Suprapubic skin (tissue), 4 donors: ENCODE measurements around the gene RPS6KA2. TPM values are rescaled to one million over a fixed set of nuclear protein-coding genes. Genes with fewer than 3 reads are reported as not detected.
"Not testable (repeated sequence)": the region's sequence is repeated elsewhere in the genome, so short reads cannot be mapped to it uniquely, and the experiment has no call there.

Experiments
- DNase-seq, 2 donors: peaks; one replicate each; pipeline ENCODE4 v3.0.0-alpha.2; 2019; ENCODE audit warnings: low spot score in 2 of 2
- H3K27ac ChIP-seq: fragments of 200-600 bp; sonication (generic); one replicate; pipeline ENCODE4 v1.5.1; 2019
- H3K27me3 ChIP-seq: fragments of 200-600 bp; sonication (generic); one replicate; pipeline ENCODE4 v1.5.1; 2019
- H3K36me3 ChIP-seq: fragments of 200-600 bp; sonication (generic); one replicate; pipeline ENCODE4 v1.5.1; 2019
- H3K4me1 ChIP-seq: fragments of 200-600 bp; sonication (generic); one replicate; pipeline ENCODE4 v1.5.1; 2019
- H3K4me3 ChIP-seq: fragments of 200-600 bp; sonication (generic); one replicate; pipeline ENCODE4 v1.5.1; 2019; ENCODE audit warnings: mild to moderate bottlenecking
- H3K9me3 ChIP-seq: fragments of 200-600 bp; sonication (generic); one replicate; pipeline ENCODE4 v1.5.1; 2019
- EP300 ChIP-seq: sonication (generic); formaldehyde crosslinking; IDR thresholded peaks from one replicate; pipeline ENCODE4 v1.6.1; 2017; ENCODE audit warnings: antibody characterized with exemption
- POLR2A ChIP-seq, 2 donors: fragments of 450-650 bp; IDR thresholded peaks; one replicate each; pipeline ENCODE4 v1.6.1; 2017; ENCODE audit warnings: antibody characterized with exemption in 2 of 2, mild to moderate bottlenecking in 2 of 2, moderate library complexity in 2 of 2
- POLR2AphosphoS5 ChIP-seq, 3 donors: sonication (generic); formaldehyde crosslinking; IDR thresholded peaks; one replicate each; pipeline ENCODE4 v1.6.1; 2017; ENCODE audit warnings: antibody characterized with exemption in 3 of 3
- WGBS: methylation state at CpG from one replicate; pipeline ENCODE4 v1.1.5; 2018; 5-methylcytosine and 5-hydroxymethylcytosine counted together
- total RNA-seq, 4 donors: library from RNA; depleted of rRNA; stranded (reverse); fragments of >200 nt; gene quantifications; one replicate each; pipeline ENCODE4 v1.1.0, GENCODE V29; 2016
- TF ChIP-seq, protein P1 (sequence below), 2 donors: fragments of 200-600 bp in 1 of 2; fragments of 450-650 bp in 1 of 2; sonication (generic) in 1 of 2; IDR thresholded peaks; one replicate each; pipeline ENCODE4 v1.5.1; 2016 to 2019; ENCODE audit warnings: antibody characterized with exemption in 2 of 2, mild to moderate bottlenecking in 1 of 2, moderate library complexity in 1 of 2

The RPS6KA2 gene
- total RNA-seq, 4 donors from 2014 or later, result 24.2 to 38.5 (median 32.3) TPM

DNA sequence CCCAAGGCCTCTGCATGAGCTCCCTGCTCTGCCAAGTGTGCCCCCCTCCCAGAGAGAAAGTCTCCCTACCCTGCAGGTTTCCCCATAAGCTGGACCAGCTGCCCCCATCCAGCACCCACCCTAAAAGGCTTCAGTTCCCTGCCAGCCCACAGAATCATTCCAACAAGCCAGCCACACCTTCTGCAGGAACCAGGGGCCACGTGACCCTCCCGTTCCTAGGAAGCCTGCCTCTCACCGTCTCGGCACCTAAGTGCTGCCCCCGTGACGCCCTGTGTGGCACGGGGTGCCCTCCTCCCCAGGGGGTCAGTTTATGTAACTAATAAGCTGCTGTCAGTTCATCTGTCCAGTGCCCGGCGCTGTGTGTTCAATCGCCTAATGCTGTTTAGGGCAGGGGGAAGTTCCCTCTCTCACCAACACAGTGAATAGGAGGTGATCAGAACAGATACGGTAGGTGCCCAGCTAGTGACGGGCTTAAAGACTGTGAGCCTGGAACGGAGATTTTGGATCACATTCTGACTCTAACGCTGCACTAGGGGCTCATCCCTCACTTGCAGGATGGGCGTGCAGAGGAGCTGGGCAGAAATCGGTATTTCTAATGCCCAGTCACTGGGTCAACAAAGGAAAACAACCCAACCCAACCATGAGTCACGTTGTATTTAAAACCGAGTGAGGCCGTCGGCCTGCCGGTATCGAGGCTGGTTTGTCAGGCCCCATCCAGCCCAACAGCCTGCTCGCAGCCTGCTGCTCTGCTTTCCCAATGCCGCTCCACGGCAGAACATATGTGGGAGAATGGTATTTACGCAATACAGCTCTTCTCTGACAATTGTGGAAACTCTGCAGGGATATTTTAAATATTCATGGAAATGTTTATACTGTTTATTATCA is 96.6 kb downstream of the RPS6KA2 start:
- Histone ChIP-seq H3K4me3 (no peak overlapping the region), H3K27ac (no peak overlapping the region), H3K36me3 (peaks cover 21% of the 10 kb centered on the region), H3K9me3 (no peaks in the 10 kb centered on the region), H3K4me1 (no peaks in the 10 kb centered on the region), H3K27me3 (no peaks in the 10 kb centered on the region)
- no peak for DNase-seq
- 94% methylated on average over 24 of the region's 26 CpGs for WGBS
- no peak for TF ChIP-seq POLR2AphosphoS5 (IDR thresholded peaks at IDR 0.05)
- no peak for TF ChIP-seq POLR2A (IDR thresholded peaks at IDR 0.05)
- TF ChIP-seq, protein P1, sequence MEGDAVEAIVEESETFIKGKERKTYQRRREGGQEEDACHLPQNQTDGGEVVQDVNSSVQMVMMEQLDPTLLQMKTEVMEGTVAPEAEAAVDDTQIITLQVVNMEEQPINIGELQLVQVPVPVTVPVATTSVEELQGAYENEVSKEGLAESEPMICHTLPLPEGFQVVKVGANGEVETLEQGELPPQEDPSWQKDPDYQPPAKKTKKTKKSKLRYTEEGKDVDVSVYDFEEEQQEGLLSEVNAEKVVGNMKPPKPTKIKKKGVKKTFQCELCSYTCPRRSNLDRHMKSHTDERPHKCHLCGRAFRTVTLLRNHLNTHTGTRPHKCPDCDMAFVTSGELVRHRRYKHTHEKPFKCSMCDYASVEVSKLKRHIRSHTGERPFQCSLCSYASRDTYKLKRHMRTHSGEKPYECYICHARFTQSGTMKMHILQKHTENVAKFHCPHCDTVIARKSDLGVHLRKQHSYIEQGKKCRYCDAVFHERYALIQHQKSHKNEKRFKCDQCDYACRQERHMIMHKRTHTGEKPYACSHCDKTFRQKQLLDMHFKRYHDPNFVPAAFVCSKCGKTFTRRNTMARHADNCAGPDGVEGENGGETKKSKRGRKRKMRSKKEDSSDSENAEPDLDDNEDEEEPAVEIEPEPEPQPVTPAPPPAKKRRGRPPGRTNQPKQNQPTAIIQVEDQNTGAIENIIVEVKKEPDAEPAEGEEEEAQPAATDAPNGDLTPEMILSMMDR (IDR thresholded peaks at IDR 0.05), result no peak

DNA sequence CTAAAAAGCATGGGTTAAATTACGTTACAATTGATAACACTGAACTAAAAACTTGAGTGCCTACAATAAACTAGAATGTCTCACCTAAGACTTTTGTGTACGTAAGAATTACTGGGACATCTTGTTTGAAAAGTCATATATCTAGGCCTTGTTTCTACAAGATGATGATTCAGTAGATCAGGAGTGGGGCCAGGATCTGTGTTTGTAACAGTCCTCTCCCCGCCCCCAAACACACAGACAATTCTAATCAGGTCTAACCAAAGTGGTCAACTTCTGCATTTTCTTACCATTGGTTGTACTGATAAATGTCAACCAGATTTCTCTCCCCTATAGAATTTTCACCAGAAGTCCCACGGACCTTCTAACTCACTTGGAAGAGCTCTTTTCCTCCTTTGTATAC is 97.5 kb downstream of the RPS6KA2 start:
- Histone ChIP-seq H3K36me3 (peaks cover 19% of the 10 kb centered on the region), H3K4me3 (no peak overlapping the region), H3K9me3 (no peaks in the 10 kb centered on the region)

DNA sequence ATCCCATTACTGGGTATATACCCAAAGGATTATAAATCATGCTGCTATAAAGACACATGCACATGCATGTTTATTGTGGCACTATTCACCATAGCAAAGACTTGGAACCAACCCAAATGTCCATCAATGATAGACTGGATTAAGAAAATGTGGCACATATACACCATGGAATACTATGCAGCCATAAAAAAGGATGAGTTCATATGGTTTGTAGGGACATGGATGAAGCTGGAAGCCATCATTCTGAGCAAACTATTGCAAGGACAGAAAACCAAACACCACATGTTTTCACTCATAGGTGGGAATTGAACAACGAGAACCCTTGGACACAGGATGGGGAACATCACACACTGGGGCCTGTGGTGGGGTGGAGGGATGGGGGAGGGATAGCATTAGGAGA is 98.0 kb downstream of the RPS6KA2 start:
- 91% methylated on average over 1 of the region's 1 CpG for WGBS
- not testable (repeated sequence) for DNase-seq, H3K9me3 ChIP-seq, H3K27me3 ChIP-seq, H3K4me3 ChIP-seq, H3K4me1 ChIP-seq, H3K27ac ChIP-seq
- peaks cover 22% of the 10 kb centered on the region for H3K36me3 ChIP-seq

More for the DNA sequence above, 97.5 kb downstream of the RPS6KA2 start:
- TF ChIP-seq POLR2AphosphoS5 (IDR thresholded peaks at IDR 0.05) (no peak), POLR2A (IDR thresholded peaks at IDR 0.05) (no peak), EP300 (no peak)
- TF ChIP-seq, protein P1 (IDR thresholded peaks at IDR 0.05), result no peak
- H3K27me3 ChIP-seq, result no peaks in the 10 kb centered on the region
- DNase-seq, result no peak
- H3K4me1 ChIP-seq, result no peaks in the 10 kb centered on the region
- H3K27ac ChIP-seq, result no peak overlapping the region
- WGBS, result 87% methylated on average over 4 of the region's 4 CpGs

DNA sequence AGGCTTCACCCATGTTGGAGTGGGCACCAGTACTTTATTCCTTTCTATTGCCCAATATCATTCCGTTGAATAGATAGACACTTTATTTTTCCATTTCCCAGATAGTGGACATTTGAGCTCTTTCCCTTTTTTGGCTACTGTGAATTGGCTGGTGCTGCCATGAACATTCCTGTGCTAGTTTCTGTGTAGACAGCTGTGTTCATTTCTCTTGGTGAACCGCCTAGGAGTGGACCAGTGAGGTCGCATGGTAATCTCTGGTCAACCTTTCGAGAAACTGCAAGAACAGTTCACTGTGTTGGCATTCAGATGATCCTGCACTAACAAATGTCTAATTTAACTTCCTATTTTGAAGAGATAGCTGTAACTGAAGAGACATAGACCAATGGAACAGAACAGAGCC is 99.2 kb downstream of the RPS6KA2 start:
- Histone ChIP-seq H3K27ac (no peak overlapping the region), H3K9me3 (no peaks in the 10 kb centered on the region), H3K36me3 (peaks cover 22% of the 10 kb centered on the region), H3K4me1 (no peaks in the 10 kb centered on the region), H3K27me3 (no peaks in the 10 kb centered on the region), H3K4me3 (no peak overlapping the region)
- 94% methylated on average over 4 of the region's 4 CpGs for WGBS
- TF ChIP-seq, protein P1 (IDR thresholded peaks at IDR 0.05), result no peak
- TF ChIP-seq POLR2AphosphoS5 (IDR thresholded peaks at IDR 0.05) (no peak), EP300 (no peak), POLR2A (IDR thresholded peaks at IDR 0.05) (no peak)
- no peak for DNase-seq

DNA sequence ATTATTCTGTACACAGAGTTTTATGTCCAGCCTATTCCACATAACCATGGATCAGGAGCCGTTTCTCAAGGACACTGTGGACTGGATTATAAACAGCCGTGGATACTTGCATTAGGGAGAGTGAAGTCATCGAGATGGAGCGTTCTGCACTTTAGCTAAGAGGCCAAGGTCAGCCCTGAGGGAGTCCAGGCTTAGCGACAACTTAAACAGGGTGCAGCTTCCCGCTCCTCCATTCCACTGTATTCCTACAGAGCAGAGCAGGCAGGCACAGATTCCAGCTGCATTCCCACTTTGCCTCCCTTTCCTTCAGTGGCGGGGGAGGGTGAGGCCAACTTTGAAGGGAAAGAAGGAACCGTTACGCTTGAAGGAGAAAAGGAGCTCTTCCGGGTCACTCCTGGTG is 100.1 kb downstream of the RPS6KA2 start:
- TF ChIP-seq POLR2A (IDR thresholded peaks at IDR 0.05), result no peak
- TF ChIP-seq, protein P1 (IDR thresholded peaks at IDR 0.05), result no peak
- no peak for TF ChIP-seq POLR2AphosphoS5 (IDR thresholded peaks at IDR 0.05)
- no peak for TF ChIP-seq EP300
- Histone ChIP-seq H3K4me1 (no peaks in the 10 kb centered on the region), H3K36me3 (peaks cover 22% of the 10 kb centered on the region), H3K4me3 (no peak overlapping the region), H3K9me3 (no peaks in the 10 kb centered on the region), H3K27me3 (no peaks in the 10 kb centered on the region), H3K27ac (no peak overlapping the region)
- 91% methylated on average over 10 of the region's 10 CpGs for WGBS
- DNase-seq, result no peak
